ENCODE data around the gene GAP43.

DNA sequence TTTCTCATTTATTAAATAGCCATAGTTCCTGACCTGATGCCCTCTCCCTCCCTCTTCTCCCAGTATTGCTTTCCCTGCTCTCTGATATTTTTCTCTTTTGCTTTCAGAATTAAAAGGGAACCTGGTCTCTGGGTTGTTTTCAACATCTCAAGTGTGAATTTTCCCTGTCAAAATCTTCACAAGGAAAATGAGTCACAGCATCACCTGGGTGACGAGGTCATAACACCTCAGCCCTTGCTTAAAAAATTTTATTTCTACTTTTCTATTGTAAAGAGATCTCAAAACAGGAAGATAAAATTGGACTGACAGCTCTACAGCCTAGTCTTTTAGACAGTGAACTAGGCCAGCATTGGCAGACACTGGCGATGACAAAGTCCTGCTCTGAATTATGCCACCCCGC, 40.1 kb downstream of the GAP43 start:
- TF ChIP-seq, protein P1, sequence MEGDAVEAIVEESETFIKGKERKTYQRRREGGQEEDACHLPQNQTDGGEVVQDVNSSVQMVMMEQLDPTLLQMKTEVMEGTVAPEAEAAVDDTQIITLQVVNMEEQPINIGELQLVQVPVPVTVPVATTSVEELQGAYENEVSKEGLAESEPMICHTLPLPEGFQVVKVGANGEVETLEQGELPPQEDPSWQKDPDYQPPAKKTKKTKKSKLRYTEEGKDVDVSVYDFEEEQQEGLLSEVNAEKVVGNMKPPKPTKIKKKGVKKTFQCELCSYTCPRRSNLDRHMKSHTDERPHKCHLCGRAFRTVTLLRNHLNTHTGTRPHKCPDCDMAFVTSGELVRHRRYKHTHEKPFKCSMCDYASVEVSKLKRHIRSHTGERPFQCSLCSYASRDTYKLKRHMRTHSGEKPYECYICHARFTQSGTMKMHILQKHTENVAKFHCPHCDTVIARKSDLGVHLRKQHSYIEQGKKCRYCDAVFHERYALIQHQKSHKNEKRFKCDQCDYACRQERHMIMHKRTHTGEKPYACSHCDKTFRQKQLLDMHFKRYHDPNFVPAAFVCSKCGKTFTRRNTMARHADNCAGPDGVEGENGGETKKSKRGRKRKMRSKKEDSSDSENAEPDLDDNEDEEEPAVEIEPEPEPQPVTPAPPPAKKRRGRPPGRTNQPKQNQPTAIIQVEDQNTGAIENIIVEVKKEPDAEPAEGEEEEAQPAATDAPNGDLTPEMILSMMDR (conservative IDR thresholded peaks at IDR 0.05; ENCODE audit: low read length), result no peak
- no peak for TF ChIP-seq EZH2phosphoT487 (IDR thresholded peaks at IDR 0.05; ENCODE audit: borderline replicate concordance)

Data from Loucy (cell line).